PC-3 (cell line): ENCODE data around the gene SPINK9. TPM values are rescaled to one million over a fixed set of nuclear protein-coding genes. Genes with fewer than 3 reads are reported as not detected.

ENCODE experiments used
- ATAC-seq: fragments of 200-7000 bp; cut with Tn5 transposase; 2 replicates; pipeline ENCODE4 v1.9.1; 2020; ENCODE audit warnings: mild to moderate bottlenecking, moderate library complexity
- BruUV-seq: library from RNA; stranded (reverse); fragments of 400-500 nt; replicated peaks from 2 replicates; lab custom pipeline; 2021; lab: Mats Ljungman, UMichigan
- CTCF ChIA-PET: fragments of 300-600 bp; sonication (Branson Sonifier 250); formaldehyde crosslinking; loops from one replicate; lab custom pipeline; 2022; ENCODE audit warnings: antibody characterized with exemption; lab: Charles Lee
- POLR2A ChIA-PET: fragments of 300-600 bp; sonication (Branson Sonifier 250); formaldehyde crosslinking; loops from one replicate; lab custom pipeline; 2022; ENCODE audit warnings: antibody characterized with exemption; ENCODE audit not compliant: unreplicated experiment; lab: Charles Lee
- DNase-seq: peaks from one replicate; pipeline ENCODE4 v3.0.0-alpha.2; 2015
- H2AFZ ChIP-seq: fragments of 300-600 bp; sonication (generic); 2 replicates; pipeline ENCODE4 v1.6.0; 2016; ENCODE audit warnings: antibody characterized with exemption, low read length
- H3F3A ChIP-seq: fragments of 300-600 bp; sonication (generic); one replicate; pipeline ENCODE4 v1.6.0; 2017; ENCODE audit warnings: antibody characterized with exemption, low read length, control low read depth, mild to moderate bottlenecking; ENCODE audit not compliant: unreplicated experiment
- H3K27ac ChIP-seq: fragments of 300-600 bp; sonication (generic); 2 replicates; pipeline ENCODE4 v1.5.1; 2016; ENCODE audit warnings: mild to moderate bottlenecking, low read length
- H3K27me3 ChIP-seq: fragments of 300-600 bp; sonication (generic); 2 replicates; pipeline ENCODE4 v1.6.1; 2016; ENCODE audit warnings: low read length, mixed read lengths
- H3K36me3 ChIP-seq: fragments of 300-600 bp; sonication (generic); 2 replicates; pipeline ENCODE4 v1.6.1; 2016; ENCODE audit warnings: low read depth, mixed run types, low read length, mixed read lengths
- H3K4me1 ChIP-seq: fragments of 300-600 bp; sonication (generic); 2 replicates; pipeline ENCODE4 v1.5.1; 2016; ENCODE audit warnings: low read length; ENCODE audit not compliant: insufficient read depth
- H3K4me2 ChIP-seq: fragments of 300-600 bp; sonication (generic); 2 replicates; pipeline ENCODE4 v1.6.0; 2016; ENCODE audit warnings: low read length
- H3K4me3 ChIP-seq: fragments of 300-600 bp; sonication (generic); 2 replicates; pipeline ENCODE4 v1.5.1; 2016; ENCODE audit warnings: mild to moderate bottlenecking, low read length, mixed read lengths
- H3K79me2 ChIP-seq: fragments of 300-600 bp; sonication (generic); 2 replicates; pipeline ENCODE4 v1.6.1; 2017; ENCODE audit warnings: low read length, mixed read lengths
- H3K9ac ChIP-seq: fragments of 300-600 bp; sonication (generic); 2 replicates; pipeline ENCODE4 v1.6.0; 2016; ENCODE audit warnings: mild to moderate bottlenecking, low read length
- H3K9me2 ChIP-seq: fragments of 300-600 bp; sonication (generic); replicated peaks from 2 replicates; pipeline ENCODE4 v1.6.1; 2016; ENCODE audit warnings: mixed run types, low read length, mixed read lengths
- H3K9me3 ChIP-seq: fragments of 300-600 bp; sonication (generic); 2 replicates; pipeline ENCODE4 v1.6.1; 2016; ENCODE audit warnings: low read length, mixed read lengths
- H4K20me1 ChIP-seq: fragments of 300-600 bp; sonication (generic); 2 replicates; pipeline ENCODE4 v1.6.1; 2016; ENCODE audit warnings: low read length, mixed read lengths
- EZH2 ChIP-seq: fragments of 300-600 bp; sonication (generic); IDR thresholded peaks from one replicate; pipeline ENCODE4 v1.6.1; 2017; ENCODE audit warnings: antibody characterized with exemption, mild to moderate bottlenecking, low read length; ENCODE audit not compliant: unreplicated experiment
- EZH2phosphoT487 ChIP-seq: fragments of 300-600 bp; sonication (generic); IDR thresholded peaks from 2 replicates; pipeline ENCODE4 v1.6.1; 2018; ENCODE audit warnings: mild to moderate bottlenecking, antibody characterized with exemption, low read length, borderline replicate concordance
- intact Hi-C: fragments of 100-400 bp; cut with micrococcal nuclease; formaldehyde crosslinking; loops from 2 replicates; pipeline ENCODE4 v1.9.0; 2023
- total RNA-seq: library from RNA; depleted of rRNA; stranded (reverse); fragments of >200 nt; gene quantifications from 2 replicates; pipeline ENCODE4 v1.2.3, GENCODE V29; 2014
- TF ChIP-seq, protein P1 (sequence below): fragments of 300-600 bp; sonication (generic); conservative IDR thresholded peaks from 2 replicates; pipeline ENCODE4 v1.5.1; 2017; ENCODE audit warnings: antibody characterized with exemption, low read depth, mild to moderate bottlenecking, low read length

Gene SPINK9
- total RNA-seq, 1 experiment from 2014 or later = not detected

DNA sequence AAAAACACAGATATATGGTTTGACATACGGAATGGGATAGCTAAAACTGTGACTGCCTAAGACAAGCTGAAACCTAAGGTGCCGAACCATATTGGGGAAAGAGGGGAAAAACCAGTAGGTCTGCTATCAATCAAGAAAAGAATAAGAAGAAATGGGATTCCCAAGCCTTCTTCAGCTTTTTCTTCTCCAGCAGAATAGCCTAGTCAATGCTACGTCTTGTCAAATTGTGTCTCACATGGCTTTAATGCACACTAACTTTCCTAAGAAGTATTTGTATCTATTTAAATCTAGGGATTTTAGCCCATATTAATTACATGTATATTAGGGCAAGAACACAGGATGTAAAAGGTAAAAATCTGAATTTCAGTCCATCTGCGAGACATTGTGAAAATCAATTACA is 47.6 kb downstream of the SPINK9 start:
- no peak for TF ChIP-seq EZH2phosphoT487
- TF ChIP-seq EZH2 = no peak
- TF ChIP-seq, protein P1, sequence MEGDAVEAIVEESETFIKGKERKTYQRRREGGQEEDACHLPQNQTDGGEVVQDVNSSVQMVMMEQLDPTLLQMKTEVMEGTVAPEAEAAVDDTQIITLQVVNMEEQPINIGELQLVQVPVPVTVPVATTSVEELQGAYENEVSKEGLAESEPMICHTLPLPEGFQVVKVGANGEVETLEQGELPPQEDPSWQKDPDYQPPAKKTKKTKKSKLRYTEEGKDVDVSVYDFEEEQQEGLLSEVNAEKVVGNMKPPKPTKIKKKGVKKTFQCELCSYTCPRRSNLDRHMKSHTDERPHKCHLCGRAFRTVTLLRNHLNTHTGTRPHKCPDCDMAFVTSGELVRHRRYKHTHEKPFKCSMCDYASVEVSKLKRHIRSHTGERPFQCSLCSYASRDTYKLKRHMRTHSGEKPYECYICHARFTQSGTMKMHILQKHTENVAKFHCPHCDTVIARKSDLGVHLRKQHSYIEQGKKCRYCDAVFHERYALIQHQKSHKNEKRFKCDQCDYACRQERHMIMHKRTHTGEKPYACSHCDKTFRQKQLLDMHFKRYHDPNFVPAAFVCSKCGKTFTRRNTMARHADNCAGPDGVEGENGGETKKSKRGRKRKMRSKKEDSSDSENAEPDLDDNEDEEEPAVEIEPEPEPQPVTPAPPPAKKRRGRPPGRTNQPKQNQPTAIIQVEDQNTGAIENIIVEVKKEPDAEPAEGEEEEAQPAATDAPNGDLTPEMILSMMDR = no peak
- DNase-seq = peak; percentile 18
- CTCF ChIA-PET = no interaction called here
- peak overlapping the region; percentile 98 for H3K4me2 ChIP-seq
- no peaks in the 10 kb centered on the region for H3K9me2 ChIP-seq
- H3K27ac ChIP-seq = peak overlapping the region; percentile 56; the same call in 1 of the 2 replicates
- peaks cover 43% of the 10 kb centered on the region for H3K4me1 ChIP-seq
- H3K9me3 ChIP-seq = no peaks in the 10 kb centered on the region
- H3F3A ChIP-seq = no peaks in the 10 kb centered on the region
- peak overlapping the region; percentile 95 for H3K9ac ChIP-seq
- BruUV-seq = no TSS peak
- POLR2A ChIA-PET = interaction anchor here (0.6 kb wide), 1 partner anchor 203 kb away, joined by 3 read pairs; no protein-coding TSS in a partner anchor
- intact Hi-C loops = no loop called here
- H4K20me1 ChIP-seq = no peaks in the 10 kb centered on the region
- no peak for ATAC-seq
- no peaks in the 10 kb centered on the region for H3K27me3 ChIP-seq
- H3K36me3 ChIP-seq = peaks cover 2% of the 10 kb centered on the region; the same call in 1 of the 2 replicates
- H3K79me2 ChIP-seq = peaks cover 49% of the 10 kb centered on the region
- H3K4me3 ChIP-seq = peak overlapping the region; percentile 91
- peak overlapping the region; percentile 91 for H2AFZ ChIP-seq

DNA sequence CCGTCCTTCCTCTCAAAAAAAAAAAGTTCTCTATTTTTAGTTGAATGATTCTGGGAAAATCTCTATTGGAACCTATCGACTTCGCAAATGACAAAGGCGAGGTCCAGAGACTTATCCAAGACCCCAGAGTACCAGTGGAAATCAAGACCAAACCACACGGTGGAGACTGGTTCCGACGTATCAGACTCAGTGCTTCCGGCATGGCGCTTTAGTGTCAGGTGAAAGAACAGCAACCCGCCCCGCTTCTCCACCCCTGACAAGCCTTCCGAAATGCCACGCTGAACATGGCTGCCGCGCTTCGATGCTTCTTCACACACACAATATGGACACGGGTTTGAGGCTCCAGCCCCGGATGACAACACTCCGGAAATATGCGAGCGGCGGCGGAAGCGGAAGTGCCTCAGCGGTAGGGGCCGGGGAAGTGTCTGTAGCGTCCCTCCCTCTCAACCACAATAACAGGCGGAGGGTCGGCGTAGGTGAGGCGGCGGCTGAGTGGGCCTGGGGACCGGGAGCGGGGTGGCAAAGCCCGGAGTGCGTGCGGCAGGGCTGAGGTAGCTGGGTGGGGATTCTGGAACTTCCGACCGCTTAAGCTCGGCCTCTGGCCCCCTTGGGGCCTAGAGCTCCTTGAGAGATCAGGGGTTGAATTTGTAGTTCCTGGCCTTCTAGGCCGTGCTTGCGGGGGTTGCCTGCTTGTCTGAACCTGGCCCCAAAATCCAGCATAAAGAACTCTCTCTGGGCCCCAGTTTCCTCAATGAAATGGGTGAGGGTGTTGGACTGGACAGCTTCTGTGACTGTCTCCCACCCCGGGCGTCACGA is 48.4 kb downstream of the SPINK9 start, which contains the start of gene FBXO38:
Gene FBXO38 (plus strand): TSS at position 395 of the 816 bp plus-strand sequence. CDS start 10,819 bp downstream, outside the sequence.
- ChIA-PET POLR2A (no interaction called here), CTCF (interaction anchor here (0.7 kb wide), 1 partner anchor 15 kb away, joined by 3 read pairs; no protein-coding TSS in a partner anchor)

More for the DNA sequence above, 48.4 kb downstream of the SPINK9 start, which contains the start of gene FBXO38:
- no peaks in the 10 kb centered on the region for H3F3A ChIP-seq
- peaks cover 57% of the 10 kb centered on the region for H3K79me2 ChIP-seq
- no peaks in the 10 kb centered on the region for H3K9me2 ChIP-seq
- peaks cover 2% of the 10 kb centered on the region; the same call in 1 of the 2 replicates for H3K36me3 ChIP-seq
- peak; percentile 92 for ATAC-seq
- H3K9ac ChIP-seq = peak within 1 kb of the TSS; percentile 95
- no peaks in the 10 kb centered on the region for H3K27me3 ChIP-seq
- peak within 1 kb of the TSS; percentile 56 for H3K27ac ChIP-seq
- no peaks in the 10 kb centered on the region for H3K9me3 ChIP-seq
- H3K4me1 ChIP-seq = peaks cover 43% of the 10 kb centered on the region
- peak within 1 kb of the TSS; percentile 98 for H3K4me2 ChIP-seq
- intact Hi-C loops = no loop called here
- peak within 1 kb of the TSS; percentile 91 for H2AFZ ChIP-seq
- TF ChIP-seq EZH2 = no peak
- TF ChIP-seq, protein P1 = peak; percentile 37; the same call in 1 of the 2 replicates
- peak; percentile 99 for DNase-seq
- peak within 1 kb of the TSS; percentile 91 for H3K4me3 ChIP-seq
- BruUV-seq = no TSS peak
- H4K20me1 ChIP-seq = no peaks in the 10 kb centered on the region
